GM12891 (cell line): ENCODE measurements around the gene SIGLEC9.

ENCODE experiments used
- POLR2A ChIP-seq: IDR thresholded peaks from 2 replicates; pipeline ENCODE4 v1.6.1; 2011; ENCODE audit warnings: low read depth, low read length, control low read depth
- POLR2AphosphoS5 ChIP-seq: IDR thresholded peaks from 2 replicates; pipeline ENCODE4 v1.6.1; 2011; ENCODE audit warnings: low read depth, low read length, control low read depth
- POU2F2 ChIP-seq: IDR thresholded peaks from 2 replicates; pipeline ENCODE4 v1.6.1; 2011; ENCODE audit warnings: low read depth, mild to moderate bottlenecking, control low read depth, low read length, moderate library complexity
- SPI1 ChIP-seq: IDR thresholded peaks from 2 replicates; pipeline ENCODE4 v1.6.1; 2011; ENCODE audit warnings: low read depth, low read length, control low read depth
- TAF1 ChIP-seq: IDR thresholded peaks from 2 replicates; pipeline ENCODE4 v1.6.1; 2011; ENCODE audit warnings: low read depth, low read length, control low read depth

DNA sequence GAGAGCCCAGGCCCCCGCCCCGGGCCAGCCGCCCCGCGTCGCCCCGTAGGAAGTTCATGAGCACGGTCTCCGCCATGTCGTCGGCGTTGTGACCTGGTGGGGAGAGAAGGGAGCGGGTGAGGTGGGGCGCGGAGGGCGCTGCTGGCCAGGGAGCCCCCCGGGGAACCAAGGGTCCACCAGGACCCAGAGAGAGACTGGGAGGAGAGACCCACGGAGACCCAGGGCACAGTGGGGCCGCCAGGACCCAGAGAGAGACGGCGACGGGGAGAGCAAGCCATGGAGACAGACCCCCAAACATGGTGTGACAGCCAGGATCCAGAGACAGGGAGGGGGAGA lies 25.7 kb upstream of the SIGLEC9 start:
- TF ChIP-seq POLR2AphosphoS5 = no peak
- no peak for TF ChIP-seq POLR2A
- TF ChIP-seq TAF1 = no peak
- TF ChIP-seq SPI1 = no peak
- TF ChIP-seq POU2F2 = no peak
